GM18909 (cell line): ENCODE results near the gene NDUFAF5.
A peak's percentile ranks its signal among the peaks of the same experiment; 100 is the strongest.

Experiments used
- ATAC-seq: cut with Tn5 transposase; IDR thresholded peaks from one replicate; pipeline ENCODE4 v1.9.1; 2021; ENCODE audit warnings: mild to moderate bottlenecking; ENCODE audit not compliant: unreplicated experiment, poor library complexity

NDUFAF5 gene

GRCh38 chr20:13819885-13820645 is 35.2 kb downstream of the NDUFAF5 start:
- peak; percentile 82 for ATAC-seq

DNA sequence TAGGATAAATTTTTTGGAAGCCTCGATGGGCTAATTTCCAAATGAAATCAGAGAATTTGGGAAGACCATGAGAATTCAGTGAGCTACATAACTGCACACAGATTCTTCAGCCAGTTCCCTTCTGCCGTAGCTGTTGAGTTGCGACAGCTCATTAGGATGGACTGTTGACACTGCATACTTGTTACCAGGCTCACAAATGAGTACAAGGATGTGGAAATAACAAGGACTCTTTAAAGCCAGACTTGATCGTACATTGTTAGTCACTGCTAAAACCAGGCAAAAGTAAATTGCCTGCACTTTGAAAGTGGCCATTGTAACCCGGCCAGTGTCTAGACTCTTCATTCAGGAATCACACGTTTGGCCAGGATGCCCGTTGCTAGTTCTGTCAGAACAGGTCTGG is 37.0 kb downstream of the NDUFAF5 start:
- ATAC-seq: no peak

DNA sequence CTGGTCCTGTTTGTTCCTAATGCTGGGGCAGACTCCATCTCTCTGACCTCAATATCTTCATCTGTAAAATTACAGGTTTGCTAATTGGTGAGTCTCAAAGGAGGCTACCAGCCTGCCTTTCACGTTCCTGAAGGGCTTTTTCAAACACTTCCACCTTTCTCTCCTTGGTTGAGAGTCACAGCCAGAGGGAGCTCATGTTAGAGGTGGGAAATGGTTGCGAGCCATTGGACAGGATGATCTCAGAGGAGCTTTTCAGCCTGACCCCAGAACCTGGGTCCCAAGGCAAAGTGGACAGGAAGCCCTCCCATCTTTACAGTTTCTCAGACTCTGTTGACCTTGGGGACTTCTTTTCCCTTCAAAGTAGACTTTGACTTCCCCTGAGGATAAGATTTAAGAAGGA is 37.6 kb downstream of the NDUFAF5 start:
- ATAC-seq: no peak

GRCh38 chr20:13824459-13824858 is 39.6 kb downstream of the NDUFAF5 start:
- ATAC-seq: no peak

- no peak for ATAC-seq
Observed at GRCh38 chr20:13825465-13825864, 40.6 kb downstream of the NDUFAF5 start.

GRCh38 chr20:13831476-13831875 is 46.6 kb downstream of the NDUFAF5 start:
- no peak for ATAC-seq

DNA sequence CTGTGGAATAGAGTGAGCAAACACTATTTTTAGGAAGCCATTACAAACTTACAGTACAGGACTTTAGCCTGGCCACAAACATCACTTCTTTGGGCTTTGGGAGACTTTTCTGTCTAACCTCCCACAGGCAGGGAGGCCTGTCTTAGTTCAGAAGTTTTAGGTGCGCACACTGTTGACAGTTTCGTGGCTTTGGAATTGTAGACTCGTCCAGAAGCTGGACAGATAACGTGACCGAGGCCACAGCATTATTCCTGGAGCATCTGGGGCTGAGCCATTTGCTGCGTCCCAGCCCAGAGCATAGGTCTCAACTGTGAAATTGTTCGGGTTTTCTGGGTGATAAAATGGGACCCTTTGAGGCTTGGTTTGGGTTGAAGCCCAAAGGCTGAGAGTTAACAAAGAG is 53.8 kb downstream of the NDUFAF5 start:
- no peak for ATAC-seq

GRCh38 chr20:13839421-13840092 is 54.7 kb downstream of the NDUFAF5 start:
- no peak for ATAC-seq

DNA sequence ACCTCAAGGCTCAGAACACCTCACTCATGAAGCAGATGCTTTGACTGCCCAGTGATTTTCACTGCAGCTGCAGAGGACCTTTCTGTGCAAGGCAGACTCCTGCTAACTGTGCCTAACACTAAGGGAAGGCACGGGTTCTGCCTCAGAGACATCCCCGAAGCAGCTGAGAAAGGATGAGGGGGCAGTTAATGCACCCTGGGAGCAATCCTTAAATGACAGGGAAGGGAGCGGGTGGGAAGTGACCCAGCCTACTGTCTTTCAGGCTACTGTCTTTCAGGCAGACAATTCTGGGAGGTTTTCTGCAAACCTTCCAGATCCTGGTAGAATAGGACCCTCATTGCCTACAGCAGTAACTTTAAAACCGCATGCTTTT is 55.3 kb downstream of the NDUFAF5 start:
- no peak for ATAC-seq

DNA sequence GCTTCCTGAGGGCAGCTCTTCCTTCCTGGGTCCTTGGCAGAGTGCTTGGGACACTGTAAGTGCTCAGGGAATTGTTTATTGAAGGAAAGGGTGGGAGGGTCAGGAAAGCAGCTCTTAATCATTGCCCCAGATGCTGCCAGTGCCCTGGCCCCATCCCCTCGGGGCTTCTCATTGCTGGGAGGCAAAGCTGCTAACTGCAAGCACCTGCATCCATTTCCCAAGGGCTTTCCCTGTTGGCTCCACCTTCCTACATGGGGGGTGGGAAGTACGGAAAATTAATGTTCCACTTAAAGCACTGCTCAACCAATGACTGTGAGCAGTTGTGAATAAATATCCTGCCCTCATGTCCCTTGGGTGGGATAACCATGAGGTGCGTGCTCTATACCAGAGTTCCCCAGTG is 56.4 kb downstream of the NDUFAF5 start:
- no peak for ATAC-seq

GRCh38 chr20:13844296-13844695 is 59.5 kb downstream of the NDUFAF5 start:
- ATAC-seq: no peak

DNA sequence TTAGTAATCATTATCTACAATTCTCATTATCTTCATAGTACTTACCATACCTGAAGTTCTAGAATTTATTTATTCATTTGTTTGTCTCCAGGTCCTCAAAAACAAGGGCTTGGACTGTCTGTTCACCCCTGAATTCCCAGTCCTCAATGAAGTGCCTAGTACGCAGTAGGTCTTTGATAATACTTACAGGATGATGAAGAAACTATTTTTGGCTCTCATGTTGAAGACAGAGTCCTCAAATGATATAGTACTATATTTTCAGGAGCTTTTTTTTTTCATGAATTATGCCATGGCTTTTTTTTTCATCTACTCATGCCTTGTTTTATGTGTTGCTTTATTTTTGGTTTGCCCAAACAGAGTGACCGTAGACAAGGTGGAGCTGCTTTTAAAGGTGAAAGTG is 66.5 kb downstream of the NDUFAF5 start:
- no peak for ATAC-seq

DNA sequence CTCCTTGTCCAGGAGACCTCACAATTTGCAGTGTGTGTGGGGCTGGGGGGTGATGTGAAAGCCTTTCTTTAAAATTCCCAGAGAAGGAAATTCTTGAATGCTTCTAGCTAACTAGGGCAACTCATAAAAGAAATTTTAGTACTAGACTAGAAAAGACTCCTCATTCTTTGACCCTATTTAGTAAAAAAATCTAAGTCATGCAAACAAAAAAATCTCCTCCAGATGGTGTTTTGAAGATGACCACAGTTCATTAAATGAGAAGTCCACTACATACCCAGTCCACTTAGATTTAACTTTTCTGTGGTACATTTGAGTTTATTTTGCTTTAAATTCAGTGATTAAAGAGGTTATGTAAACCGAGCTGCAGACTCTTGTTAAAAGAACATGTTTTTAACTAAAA is 67.5 kb downstream of the NDUFAF5 start:
- ATAC-seq: no peak

- ATAC-seq: no peak
Observed at GRCh38 chr20:13855613-13856012, 70.8 kb downstream of the NDUFAF5 start.

DNA sequence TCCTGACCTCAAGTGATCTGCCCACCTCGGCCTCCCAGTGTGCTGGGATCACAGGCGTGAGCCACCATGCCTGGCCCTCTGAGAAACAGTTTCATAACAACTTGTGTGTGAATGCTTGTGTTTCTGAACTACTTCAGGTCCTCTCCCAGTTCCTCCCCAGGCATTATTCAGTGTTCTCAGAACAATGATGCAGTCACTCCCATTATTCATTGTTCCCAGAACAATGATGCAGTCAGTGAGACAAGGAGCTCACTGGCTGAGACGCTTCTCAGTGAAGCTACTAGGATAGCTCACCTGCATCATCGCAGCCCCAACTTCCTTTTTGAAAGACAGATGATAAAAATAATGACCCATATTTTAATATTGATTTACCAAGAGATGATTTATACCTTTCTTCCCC is 71.5 kb downstream of the NDUFAF5 start:
- ATAC-seq: no peak

- ATAC-seq: no peak
Observed at GRCh38 chr20:13857304-13857703, 72.5 kb downstream of the NDUFAF5 start.

DNA sequence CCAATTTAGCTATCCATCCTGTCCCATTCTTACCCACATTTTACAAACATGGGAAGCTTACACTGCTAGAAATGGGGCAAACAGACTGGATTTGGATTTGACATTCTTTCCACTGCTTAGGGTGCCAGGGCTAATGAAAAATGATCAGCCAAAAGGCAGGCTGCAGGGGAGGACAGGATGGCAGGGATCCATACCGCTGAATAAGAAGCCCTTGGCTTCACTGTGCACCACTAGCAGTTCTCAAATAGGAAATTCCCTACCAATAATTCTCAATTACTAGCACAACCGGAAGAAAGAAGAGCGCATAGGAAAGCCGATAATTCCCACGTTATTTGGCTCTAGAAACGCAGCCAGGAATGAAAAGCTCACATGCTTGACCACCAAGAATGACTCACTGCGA is 73.1 kb downstream of the NDUFAF5 start:
- ATAC-seq: no peak

DNA sequence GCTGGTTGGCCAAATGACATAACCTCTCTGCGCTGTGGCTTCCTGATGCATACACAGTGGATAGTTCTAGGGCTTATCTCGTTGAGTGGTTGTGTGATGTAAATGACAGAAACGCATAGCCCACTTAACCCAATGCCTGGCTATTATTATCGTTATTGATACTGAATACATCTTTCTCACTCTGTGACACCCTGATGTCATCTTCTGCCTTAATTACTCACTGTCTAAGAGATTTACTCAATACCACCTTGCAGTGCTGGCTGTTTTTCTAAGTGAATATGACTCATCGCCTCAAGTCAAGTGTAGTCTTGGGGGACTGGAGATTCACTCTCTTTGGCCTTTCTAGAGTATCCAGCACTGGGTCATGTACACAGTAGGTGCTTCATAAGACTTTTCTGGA is 73.6 kb downstream of the NDUFAF5 start:
- no peak for ATAC-seq

DNA sequence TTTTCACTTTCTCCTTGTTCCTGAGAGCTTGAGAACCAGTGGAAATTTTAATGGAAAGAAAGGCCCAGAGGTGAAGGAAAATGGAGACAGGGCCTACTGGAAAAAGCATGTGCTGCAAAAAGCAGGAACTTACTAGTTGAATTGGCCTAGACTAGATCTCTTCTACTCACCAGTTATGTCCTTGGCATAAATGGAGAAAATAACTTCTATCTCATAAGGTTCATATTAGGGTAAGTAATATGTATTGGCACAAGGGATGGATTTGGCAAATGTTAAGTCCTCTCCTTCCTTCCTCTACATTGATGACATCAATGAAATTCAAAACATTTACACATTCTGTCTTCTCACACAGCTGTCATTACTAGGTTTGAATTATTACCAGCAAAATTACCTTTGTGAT is 74.0 kb downstream of the NDUFAF5 start:
- ATAC-seq: no peak

- no peak for ATAC-seq
Observed at GRCh38 chr20:13862245-13862644, 77.4 kb downstream of the NDUFAF5 start.

GRCh38 chr20:13863244-13863643 is 78.4 kb downstream of the NDUFAF5 start:
- ATAC-seq: no peak

GRCh38 chr20:13865156-13865555 is 80.3 kb downstream of the NDUFAF5 start:
- ATAC-seq: no peak
